ENCODE results near the gene ADAMTS19.

The ADAMTS19 gene

DNA sequence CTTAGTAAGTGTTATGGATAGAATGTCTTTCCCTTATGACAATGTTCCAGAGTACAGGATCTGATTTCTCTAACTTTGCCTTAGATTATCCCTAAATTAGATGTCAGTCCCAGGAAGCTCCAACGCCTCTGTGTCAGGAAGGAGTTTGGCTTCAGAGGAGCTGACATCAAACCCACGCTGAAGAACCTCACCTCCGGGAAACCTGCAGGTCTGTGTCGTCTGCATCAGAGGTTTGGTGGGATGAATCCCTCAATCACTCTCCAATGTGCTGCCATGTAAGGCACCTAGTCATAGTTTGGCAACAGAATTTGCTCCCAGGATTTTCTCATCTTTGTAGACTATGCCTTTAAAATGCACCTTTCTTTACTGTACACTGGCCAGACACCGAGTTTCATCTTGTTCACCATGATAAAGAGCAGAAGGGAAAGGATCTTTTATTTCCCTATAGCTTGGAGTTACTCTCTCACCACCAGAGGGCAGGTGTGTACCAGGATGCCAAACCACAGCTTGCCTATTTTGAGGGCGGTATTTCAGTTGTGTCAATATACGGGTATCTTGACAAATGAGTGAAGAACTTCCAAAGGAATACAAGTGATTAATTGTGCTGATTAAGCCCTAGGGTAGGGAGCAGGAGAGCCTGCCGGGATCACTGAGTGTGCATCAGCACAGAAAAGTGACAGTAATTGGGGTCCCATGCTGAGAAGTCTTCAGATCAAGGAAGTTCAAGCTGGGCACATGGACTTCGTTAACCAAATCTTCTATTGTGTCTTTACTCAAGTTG, 311.1 kb downstream of the ADAMTS19 start:
- no peaks in the 10 kb centered on the region; the same call in 1 of the 2 replicates for H3K4me1 ChIP-seq
- H3K36me3 ChIP-seq, result no peaks in the 10 kb centered on the region
- TF ChIP-seq, protein P1, sequence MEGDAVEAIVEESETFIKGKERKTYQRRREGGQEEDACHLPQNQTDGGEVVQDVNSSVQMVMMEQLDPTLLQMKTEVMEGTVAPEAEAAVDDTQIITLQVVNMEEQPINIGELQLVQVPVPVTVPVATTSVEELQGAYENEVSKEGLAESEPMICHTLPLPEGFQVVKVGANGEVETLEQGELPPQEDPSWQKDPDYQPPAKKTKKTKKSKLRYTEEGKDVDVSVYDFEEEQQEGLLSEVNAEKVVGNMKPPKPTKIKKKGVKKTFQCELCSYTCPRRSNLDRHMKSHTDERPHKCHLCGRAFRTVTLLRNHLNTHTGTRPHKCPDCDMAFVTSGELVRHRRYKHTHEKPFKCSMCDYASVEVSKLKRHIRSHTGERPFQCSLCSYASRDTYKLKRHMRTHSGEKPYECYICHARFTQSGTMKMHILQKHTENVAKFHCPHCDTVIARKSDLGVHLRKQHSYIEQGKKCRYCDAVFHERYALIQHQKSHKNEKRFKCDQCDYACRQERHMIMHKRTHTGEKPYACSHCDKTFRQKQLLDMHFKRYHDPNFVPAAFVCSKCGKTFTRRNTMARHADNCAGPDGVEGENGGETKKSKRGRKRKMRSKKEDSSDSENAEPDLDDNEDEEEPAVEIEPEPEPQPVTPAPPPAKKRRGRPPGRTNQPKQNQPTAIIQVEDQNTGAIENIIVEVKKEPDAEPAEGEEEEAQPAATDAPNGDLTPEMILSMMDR (IDR thresholded peaks at IDR 0.05; ENCODE audit: low read depth, low read length), result peak; percentile 96
- H3K27me3 ChIP-seq, result no peaks in the 10 kb centered on the region
- DNase-seq, result peak; percentile 72
- H3K4me3 ChIP-seq (ENCODE audit: low read depth, low read length), result no peak overlapping the region
- H3K9me3 ChIP-seq, result no peaks in the 10 kb centered on the region

DNA sequence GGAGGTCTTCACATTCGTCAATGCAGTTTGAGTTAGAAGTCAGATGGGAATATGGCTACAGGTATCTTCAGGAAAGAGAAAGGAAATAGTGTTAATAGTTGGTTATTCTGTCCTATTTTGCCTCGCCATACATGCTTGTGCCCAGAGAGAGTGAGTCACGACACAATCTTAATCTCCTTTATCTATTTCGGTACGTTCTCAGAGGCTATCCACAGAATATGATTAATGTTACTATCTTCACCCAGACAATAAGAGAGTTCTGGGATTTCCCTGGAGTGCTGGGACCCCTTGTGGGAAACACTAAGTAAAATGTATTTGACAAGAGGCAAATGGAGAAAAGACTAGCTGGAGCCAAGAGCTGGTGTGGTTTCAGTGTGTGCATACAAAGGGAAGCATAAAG, 313.3 kb downstream of the ADAMTS19 start:
- TF ChIP-seq, protein P1 (IDR thresholded peaks at IDR 0.05; ENCODE audit: low read depth, low read length), result no peak
- H3K27me3 ChIP-seq, result no peaks in the 10 kb centered on the region
- no peaks in the 10 kb centered on the region for H3K9me3 ChIP-seq
- no peak overlapping the region for H3K4me3 ChIP-seq (ENCODE audit: low read depth, low read length)
- no peaks in the 10 kb centered on the region for H3K4me1 ChIP-seq
- DNase-seq, result no peak
- no peaks in the 10 kb centered on the region for H3K36me3 ChIP-seq

DNA sequence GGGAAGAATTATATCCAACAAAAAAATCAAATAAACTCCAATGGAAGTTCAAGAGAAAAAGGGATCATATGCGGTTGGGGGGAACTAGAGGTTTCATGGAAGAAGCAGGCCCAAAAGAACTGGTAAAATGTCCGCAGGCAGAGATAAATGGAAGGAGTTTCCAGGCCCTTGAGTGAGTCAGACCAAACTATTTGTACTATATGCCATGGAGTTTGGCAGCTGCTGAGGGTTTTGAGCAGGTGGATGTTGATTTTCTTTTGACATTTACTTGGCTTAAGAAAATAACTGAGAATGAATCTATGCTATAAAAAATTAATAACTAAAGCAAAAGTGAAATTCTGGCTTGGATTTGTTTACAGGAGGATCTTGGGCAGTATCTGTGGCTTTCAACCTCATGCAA, 321.5 kb downstream of the ADAMTS19 start:
- H3K27me3 ChIP-seq, result 0 out of 2 replicates have a peak, but pooled peaks cover 2% of the 10 kb centered on the region
- no peaks in the 10 kb centered on the region for H3K4me1 ChIP-seq
- H3K9me3 ChIP-seq, result no peaks in the 10 kb centered on the region
- TF ChIP-seq, protein P1 (IDR thresholded peaks at IDR 0.05; ENCODE audit: low read depth, low read length), result no peak
- no peaks in the 10 kb centered on the region for H3K36me3 ChIP-seq
- DNase-seq, result no peak
- H3K4me3 ChIP-seq (ENCODE audit: low read depth, low read length), result no peak overlapping the region

Measured in BE2C (cell line).